HCEC 1CT (cell line): Measurements from ENCODE around the gene BCAS3.
"Not testable (repeated sequence)": the region's sequence is repeated elsewhere in the genome, so short reads cannot be mapped to it uniquely, and the experiment has no call there.

Source experiments
- DNase-seq: peaks from one replicate; pipeline ENCODE4 v3.0.0-alpha.2; 2017

BCAS3 gene

DNA sequence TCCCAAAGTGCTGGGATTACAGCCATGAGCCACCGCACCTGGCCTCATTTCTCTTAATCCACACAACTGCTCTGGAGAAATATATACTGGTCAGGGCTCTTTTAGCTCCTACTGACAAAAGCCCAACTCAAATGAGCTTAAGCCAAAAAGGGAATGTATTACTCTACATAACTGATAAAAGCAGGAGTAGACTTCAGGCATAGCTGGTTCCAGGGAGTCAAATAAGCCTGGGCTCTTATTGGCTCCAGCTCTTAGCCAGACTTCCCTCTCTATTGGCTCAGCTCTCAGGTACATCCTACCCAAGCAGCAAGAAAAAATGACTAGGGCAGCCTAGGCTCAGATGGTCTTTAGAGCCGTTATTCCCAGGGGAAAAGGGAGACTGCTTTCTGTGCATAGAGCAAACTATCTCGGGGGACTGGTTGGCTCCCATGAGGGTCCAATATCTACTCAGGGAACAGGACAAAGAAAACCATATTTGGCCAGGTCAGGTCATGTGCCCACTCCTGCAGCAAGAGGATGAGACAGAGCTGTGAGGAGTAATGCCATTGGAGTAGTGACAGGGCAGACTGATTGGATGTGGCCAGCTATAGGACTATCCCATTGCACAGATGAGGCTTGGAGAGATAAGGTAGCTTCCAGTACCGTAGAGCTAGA is 743.2 kb downstream of the BCAS3 start:
- DNase-seq: no peak

DNA sequence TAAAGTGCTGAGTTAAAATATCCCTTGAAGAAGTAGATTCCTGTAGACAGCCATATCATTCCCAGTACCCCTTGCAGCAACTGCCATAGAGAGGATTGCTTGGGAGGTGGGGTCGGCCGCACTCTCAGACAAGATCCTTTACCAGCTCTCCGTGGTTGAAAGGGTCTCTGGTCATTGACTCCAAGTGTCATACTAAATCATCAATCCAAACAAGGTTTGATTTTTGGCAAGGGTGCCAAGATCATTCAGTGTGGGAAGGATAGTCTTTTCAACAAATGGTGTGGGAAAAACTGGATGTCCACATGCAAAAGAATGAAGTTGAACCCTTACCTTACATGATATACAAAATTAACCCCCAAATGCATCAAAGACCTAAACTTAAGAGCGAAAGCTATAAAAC is 743.8 kb downstream of the BCAS3 start:
- no peak for DNase-seq

- no peak for DNase-seq
Measured at GRCh38 chr17:61422116-61422799, 744.6 kb downstream of the BCAS3 start.

DNA sequence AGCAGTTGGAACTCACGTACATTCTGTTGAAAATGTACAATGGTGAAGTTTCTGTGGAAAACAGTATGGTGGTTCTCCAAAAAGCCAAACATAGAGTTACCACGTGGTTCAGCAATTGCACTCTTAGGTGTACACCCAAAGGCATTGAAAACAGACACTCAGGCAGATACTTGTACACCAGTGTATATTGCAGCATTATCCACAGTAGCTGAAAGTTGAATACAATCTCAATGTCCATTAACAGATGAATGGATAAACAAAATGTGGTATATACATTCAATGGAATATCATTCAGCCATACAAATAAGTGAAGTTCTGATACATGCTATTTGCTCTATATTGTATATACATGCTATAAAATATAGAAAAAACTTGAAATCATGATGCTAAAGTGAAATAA is 745.2 kb downstream of the BCAS3 start:
- DNase-seq: no peak

DNA sequence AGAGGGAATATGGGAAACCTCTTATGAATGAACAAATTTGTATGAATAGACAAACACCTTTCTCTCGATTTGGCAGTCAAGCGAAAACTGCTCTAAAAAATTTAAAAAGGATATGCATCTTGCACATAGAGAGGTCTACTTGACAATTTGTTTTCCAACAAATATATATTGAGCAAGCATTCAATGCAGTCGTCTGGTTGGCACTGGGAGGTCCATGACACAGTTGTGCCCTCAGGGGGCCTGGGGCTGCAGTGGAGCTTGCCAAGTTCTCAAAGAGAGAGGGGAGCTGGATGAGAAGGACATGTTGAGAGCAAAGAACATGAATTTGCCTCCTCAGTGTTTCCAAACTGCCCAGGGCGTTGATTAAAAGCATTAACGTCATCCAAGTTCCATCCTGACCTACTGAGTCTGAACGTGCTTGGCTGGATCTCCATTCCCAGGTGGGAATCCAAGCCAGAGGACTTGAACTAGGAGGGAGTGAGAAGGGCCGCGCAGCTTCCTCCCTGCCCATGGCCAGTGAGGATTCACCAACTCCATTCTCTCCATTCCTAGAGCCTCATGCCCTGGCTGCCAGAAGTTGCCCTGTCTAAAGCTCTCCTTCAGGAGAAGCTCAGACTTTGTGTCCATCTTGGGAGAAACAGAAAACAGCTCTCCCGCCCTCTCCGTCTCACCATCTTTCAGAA is 746.5 kb downstream of the BCAS3 start:
- DNase-seq: no peak

DNA sequence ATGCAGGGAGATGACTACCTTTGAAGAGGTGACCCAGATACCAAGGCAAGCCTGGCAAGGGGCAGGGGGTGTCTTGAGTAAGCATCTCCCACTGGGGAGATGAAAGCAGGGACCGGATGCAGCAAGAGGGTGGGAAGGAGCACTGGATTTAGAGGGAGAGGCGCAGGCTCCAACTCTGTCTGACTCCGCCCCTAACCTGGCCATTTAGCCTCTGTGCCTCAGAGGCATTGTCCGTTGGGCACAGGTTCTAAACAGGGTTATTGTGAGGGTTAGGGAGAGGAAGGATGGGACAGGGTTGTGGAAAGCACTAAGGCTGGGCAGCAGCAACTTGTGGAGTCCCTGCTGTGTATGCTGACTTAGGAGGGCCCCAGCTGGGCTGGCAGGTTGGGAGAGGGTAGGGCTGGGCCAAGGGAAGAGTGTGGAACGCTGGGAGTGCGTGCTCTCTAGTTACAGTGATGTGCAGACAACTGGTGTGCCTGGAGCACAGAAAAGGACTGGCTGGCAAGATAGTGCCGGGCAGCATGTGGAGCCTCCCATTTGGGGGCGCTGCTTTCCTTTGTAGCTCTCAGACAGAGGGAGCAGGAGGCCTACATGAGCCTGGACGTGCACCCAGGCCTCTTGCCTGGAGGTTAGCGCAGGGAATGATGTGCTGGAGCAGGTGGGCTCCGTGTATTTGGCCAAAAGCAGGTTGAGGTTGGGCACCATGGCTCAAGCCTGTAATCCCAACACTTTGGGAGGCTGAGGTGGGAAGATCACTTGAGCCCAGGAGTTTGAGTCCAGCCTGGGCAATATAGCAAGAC is 748.2 kb downstream of the BCAS3 start:
- peak; percentile 45 for DNase-seq

DNA sequence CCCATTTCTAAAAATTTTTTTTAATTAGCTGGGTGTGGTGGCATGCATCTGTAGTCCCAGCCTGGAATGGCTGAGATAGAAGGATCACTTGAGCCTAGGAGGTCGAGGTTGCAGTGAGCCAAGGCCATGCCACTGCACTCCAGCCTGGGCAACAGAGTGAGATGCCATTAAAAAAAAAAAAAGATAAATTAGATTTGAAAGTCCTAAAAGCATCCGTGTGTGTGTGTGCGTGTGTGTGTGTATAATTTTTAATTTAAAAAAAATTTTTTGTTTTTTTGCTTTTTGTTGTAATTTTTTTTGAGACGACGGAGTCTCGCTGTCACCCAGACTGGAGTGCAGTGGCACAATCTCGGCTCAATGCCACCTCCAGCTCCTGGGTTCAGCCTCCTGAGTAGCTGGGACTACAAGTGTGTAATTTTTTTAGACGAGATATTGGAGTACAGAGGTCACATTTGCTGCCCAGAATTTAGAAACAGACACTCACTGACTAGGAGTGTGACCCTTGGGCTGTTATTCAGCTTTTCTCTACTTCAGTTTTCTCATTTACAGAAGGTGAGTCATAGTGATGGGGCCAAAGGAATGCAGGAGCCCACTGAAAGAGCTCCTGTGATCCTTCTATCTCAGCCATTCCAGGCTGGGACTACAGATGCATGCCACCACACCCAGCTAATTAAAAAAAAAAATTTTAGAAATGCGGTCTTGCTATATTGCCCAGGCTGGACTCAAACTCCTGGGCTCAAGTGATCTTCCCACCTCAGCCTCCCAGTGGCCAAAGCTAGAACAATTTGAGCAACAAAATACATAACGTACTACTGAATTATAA is 749.0 kb downstream of the BCAS3 start:
- peak; percentile 77 for DNase-seq

- DNase-seq: no peak
Measured at GRCh38 chr17:61427567-61427966, 749.9 kb downstream of the BCAS3 start.

- DNase-seq: no peak
Measured at GRCh38 chr17:61429274-61429673, 751.6 kb downstream of the BCAS3 start.

DNA sequence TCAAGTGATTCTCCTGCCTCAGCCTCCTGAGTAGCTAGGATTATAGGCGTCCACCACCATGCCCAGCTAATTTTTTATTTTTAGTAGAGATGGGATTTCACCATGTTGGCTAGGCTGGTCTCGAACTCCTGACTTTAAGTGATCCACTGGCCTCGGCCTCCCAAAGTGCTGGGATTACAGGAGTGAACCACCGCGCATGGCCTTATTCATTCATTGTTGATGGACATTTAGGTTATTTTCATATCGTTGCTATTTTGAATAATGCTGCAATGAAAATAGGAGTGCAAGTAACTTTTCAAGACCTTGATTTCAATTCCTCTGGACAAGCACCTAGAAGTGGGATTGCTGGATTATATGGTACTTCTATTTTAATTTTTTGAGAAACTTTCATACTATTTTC is 752.2 kb downstream of the BCAS3 start:
- DNase-seq: not testable (repeated sequence)

DNA sequence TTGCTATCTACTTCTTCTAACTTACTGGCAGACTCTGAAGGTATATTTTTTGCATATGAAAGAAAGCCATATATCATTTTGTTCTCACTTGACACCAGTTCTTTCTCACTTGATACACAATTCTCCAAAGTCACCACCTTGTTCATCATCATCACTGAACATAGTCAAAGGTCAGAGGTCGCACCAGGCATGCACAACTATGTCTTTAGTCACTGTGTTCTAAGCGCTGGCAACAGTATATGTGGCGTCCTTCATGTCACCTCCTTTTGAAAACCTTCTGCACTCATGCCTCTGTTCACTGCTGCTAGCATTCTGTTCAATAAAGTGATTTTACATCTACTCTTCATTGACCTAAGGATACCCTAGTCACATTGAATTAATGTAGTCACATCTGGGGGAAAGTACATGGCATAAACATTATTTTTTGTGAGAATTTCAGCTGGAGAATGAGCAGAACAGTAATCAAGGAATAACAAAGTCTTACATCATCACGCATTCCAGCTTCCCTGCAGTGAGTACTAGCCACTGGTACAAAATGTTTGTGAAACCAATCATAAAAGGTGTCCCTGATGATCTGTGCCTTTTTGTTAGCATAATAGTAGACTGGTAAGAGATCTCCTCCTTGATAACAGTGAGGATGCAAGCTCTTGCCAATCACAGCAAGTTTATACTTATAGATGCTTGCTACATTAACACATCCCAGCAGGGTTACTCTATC is 754.1 kb downstream of the BCAS3 start:
- peak; percentile 25 for DNase-seq

DNA sequence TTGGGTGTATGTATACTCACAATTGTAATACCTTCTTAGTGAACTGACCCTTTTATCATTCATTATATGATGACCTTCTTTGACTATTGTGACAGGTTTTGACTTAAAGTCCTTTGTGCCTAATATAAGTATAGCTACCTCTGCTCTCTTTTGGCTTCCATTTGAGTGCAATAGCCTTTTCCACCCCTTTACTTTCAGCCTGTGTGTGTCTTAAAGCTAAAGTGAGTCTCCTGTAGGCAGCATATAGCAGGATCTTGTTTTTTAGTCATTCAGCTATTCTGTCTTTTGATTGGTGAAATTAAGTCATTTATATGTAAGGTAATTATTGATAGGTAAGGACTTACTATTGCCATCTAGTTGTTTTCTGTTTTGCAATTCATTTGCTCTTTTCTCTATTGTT is 758.6 kb downstream of the BCAS3 start:
- DNase-seq: no peak

- no peak for DNase-seq
Measured at GRCh38 chr17:61436995-61437704, 759.5 kb downstream of the BCAS3 start.

- no peak for DNase-seq
Measured at GRCh38 chr17:61440697-61441096, 763.0 kb downstream of the BCAS3 start.

GRCh38 chr17:61441507-61441906 is 763.9 kb downstream of the BCAS3 start:
- DNase-seq: not testable (repeated sequence)

DNA sequence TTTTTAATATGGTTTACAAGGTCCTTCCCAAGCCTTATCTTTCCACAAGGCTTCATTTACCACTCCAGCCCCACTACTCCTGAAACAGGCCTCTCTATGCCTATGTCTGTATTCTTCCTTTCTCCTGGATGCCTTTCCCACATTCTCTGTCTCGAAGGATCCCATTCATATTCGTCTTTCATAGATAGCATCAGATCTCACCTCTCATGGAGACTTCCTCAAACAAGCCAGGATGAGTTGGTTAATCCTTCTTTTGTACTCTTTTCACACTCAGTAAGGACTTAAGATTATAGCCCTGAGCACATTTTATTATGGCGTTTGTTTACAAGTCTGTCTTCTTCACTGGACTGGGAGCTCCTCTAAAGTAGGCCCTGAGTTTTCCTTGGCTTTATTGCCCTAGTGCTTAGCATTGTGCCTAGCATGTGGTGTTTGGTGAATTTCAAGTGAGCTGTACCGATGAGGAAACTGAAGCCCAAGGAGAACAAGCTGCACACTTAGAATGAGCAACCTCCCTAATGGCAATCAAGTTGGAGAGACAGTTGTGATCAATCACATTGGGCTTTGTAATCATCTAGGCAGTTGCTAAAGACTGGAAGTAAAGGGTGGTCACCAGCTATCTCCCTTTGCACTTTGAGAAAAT is 764.6 kb downstream of the BCAS3 start:
- no peak for DNase-seq
